Glomerular endothelial cell (primary cell): Measurements from ENCODE around the gene EEF1A2. TPM values are rescaled to one million over a fixed set of nuclear protein-coding genes. Genes with fewer than 3 reads are reported as not detected.

ENCODE experiments used
- DNase-seq: peaks from one replicate; pipeline ENCODE4 v3.0.0-alpha.2; 2011; ENCODE audit warnings: low read depth, low spot score; ENCODE audit errors: extremely low read depth
- total RNA-seq: library from RNA; depleted of rRNA; stranded (reverse); fragments of >200 nt; gene quantifications from 2 replicates; pipeline ENCODE4 v1.2.3, GENCODE V29; 2015

EEF1A2 gene
- total RNA-seq, 1 donor from 2014 or later, result 2.5 TPM

DNA sequence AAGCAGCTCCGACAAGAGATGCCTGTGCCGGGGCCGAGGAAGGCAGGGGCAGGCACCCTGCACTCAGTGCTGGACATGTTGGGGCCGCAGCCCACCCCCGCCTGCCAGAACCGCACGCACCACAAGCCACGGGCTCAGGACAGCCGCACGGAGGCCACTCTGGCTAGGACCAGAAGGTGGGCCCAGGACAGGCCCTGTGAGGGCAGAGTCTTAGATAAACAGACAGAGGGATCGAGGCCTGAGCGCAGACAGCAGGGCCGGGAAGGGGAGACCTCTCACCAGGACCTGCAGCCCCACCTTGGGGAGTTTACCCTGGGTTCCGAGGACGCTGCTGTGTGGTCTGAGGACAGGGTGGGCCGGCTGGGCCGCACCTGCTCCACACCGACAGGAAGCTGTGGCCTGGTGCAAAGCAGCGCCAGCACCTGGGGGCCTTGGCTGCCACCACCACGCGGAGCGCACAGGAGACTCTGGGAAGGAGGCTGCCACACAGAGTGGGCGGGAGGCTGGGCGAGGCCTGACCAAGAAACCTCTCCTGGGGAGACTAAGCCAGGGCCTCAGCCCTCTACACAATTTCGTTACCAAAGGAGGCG lies 58.4 kb downstream of the EEF1A2 start:
- DNase-seq, result no peak

DNA sequence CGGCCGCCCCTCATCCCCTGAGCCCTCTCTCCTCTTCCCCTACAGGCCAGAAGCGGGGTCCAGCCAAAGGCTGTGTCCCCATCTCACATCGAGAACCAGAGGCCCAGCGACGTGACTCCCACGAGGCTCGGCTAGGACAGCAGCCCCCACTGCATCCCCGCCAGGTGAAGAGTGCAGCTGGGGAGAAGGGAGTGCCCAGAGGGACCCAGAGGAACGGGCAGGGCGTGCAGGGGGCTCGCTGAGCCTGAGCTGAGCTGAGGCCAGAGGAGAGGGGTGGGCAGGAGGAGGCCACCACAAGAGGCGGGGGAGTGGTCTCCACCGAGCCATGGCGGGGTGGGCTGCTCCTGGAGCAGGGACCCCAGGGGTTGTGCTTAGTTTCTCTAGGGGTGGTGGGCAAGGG lies 59.0 kb downstream of the EEF1A2 start:
- no peak for DNase-seq

DNA sequence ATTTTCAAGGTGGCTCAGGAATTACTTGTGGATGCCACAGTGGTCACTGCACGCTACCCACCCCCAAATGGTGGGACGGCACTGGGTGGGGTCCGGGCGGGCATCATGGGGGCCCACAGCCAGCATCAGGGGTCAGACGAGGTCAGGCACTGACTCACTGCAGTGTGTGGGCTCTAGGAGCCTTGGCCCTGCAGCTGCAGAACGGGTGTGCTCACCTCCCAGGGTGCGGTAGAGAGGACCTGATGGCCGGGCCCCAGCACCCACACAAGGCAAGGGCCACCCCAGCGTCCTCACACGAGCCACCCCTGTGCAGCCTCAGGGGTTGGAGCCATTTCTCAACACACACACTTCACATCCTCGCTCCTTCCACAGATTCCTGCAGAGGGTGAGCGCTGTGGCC lies 60.8 kb downstream of the EEF1A2 start:
- DNase-seq, result no peak

Other genes starting within 250 kb of the EEF1A2 start
- gene NKAIN4, start 244.6 kb downstream of the EEF1A2 start, total RNA-seq, result 0.58 and 4.8 TPM in 2 replicates
- gene ARFGAP1, start 226.3 kb downstream of the EEF1A2 start, total RNA-seq, result 66.7 and 94.6 TPM in 2 replicates
- gene COL20A1, start 205.9 kb downstream of the EEF1A2 start, total RNA-seq, result not detected in 2 replicates
- not detected in 2 replicates for gene CHRNA4, start 137.7 kb downstream of the EEF1A2 start, total RNA-seq
- gene KCNQ2, start 26.4 kb downstream of the EEF1A2 start, total RNA-seq, result not detected in 2 replicates
- 130 and 162 TPM in 2 replicates for gene PPDPF, start 21.7 kb upstream of the EEF1A2 start, total RNA-seq
- gene PTK6, start 38.3 kb upstream of the EEF1A2 start, total RNA-seq, result not detected in 2 replicates
- gene SRMS, start 48.7 kb upstream of the EEF1A2 start, total RNA-seq, result not detected in 2 replicates
- gene FNDC11, start 55.1 kb upstream of the EEF1A2 start, total RNA-seq, result 0.44 and 0.99 TPM in 2 replicates
- gene HELZ2, start 75.2 kb upstream of the EEF1A2 start, total RNA-seq, result 75.8 and 179 TPM in 2 replicates
- gene GMEB2, start 128.0 kb upstream of the EEF1A2 start, total RNA-seq, result 8.5 and 12.0 TPM in 2 replicates
- gene STMN3, start 154.3 kb upstream of the EEF1A2 start, total RNA-seq, result 7.9 and 17.5 TPM in 2 replicates
- 9.2 and 20.1 TPM in 2 replicates for gene RTEL1, start 159.2 kb upstream of the EEF1A2 start, total RNA-seq
- 96.8 and 186 TPM in 2 replicates for gene TNFRSF6B, start 197.6 kb upstream of the EEF1A2 start, total RNA-seq
- 41.8 and 55.7 TPM in 2 replicates for gene ARFRP1, start 208.9 kb upstream of the EEF1A2 start, total RNA-seq
- 32.3 and 40.9 TPM in 2 replicates for gene ZGPAT, start 209.0 kb upstream of the EEF1A2 start, total RNA-seq
- gene LIME1, start 237.6 kb upstream of the EEF1A2 start, total RNA-seq, result 10.8 and 13.7 TPM in 2 replicates
- 44.2 and 81.2 TPM in 2 replicates for gene SLC2A4RG, start 240.7 kb upstream of the EEF1A2 start, total RNA-seq